PFSK-1 (cell line): ENCODE measurements around the gene GAGE10.

Experiments
- FOXP2 ChIP-seq: optimal IDR thresholded peaks from 2 replicates; pipeline ENCODE3; 2011; ENCODE audit warnings: borderline replicate concordance, control low read depth, inconsistent platforms; ENCODE audit not compliant: insufficient read depth; ENCODE audit errors: extremely low read length, extremely low read depth
- POLR2AphosphoS5 ChIP-seq: IDR thresholded peaks from 2 replicates; pipeline ENCODE4 v1.6.1; 2012; ENCODE audit warnings: low read depth, mild to moderate bottlenecking, control low read depth, low read length, moderate library complexity
- REST ChIP-seq, 2 experiments: IDR thresholded peaks; 2 replicates each; pipeline versions ENCODE4 v1.6.1 to v1.8.0; 2011 to 2012; ENCODE audit warnings: low read depth in 2 of 2, low read length in 2 of 2, control low read depth in 1 of 2, inconsistent platforms in 1 of 2, mild to moderate bottlenecking in 1 of 2, moderate library complexity in 1 of 2; ENCODE audit not compliant: insufficient read depth in 1 of 2
- SIN3A ChIP-seq: IDR thresholded peaks from 2 replicates; pipeline ENCODE4 v1.6.1; 2012; ENCODE audit warnings: mild to moderate bottlenecking, low read length, moderate library complexity, borderline replicate concordance; ENCODE audit not compliant: insufficient read depth
- TAF1 ChIP-seq: IDR thresholded peaks from 2 replicates; pipeline ENCODE4 v1.6.1; 2012; ENCODE audit warnings: low read length, control low read depth, borderline replicate concordance; ENCODE audit not compliant: insufficient read depth

GAGE10 gene

GRCh38 chrX:49269010-49269766 is 34.3 kb upstream of the GAGE10 start:
- no peak; the same call in 1 of the 2 replicates for TF ChIP-seq TAF1
- no peak for TF ChIP-seq FOXP2
- TF ChIP-seq SIN3A, result no peak
- peak; percentile 87 for TF ChIP-seq POLR2AphosphoS5
- peak in 1 of 2 experiments; percentile 20; a peak in 1 of 4 replicates for TF ChIP-seq REST (IDR thresholded peaks at IDR 0.05; ENCODE audit: insufficient read depth in 1 of 2, low read depth in 2 of 2, low read length in 2 of 2)

DNA sequence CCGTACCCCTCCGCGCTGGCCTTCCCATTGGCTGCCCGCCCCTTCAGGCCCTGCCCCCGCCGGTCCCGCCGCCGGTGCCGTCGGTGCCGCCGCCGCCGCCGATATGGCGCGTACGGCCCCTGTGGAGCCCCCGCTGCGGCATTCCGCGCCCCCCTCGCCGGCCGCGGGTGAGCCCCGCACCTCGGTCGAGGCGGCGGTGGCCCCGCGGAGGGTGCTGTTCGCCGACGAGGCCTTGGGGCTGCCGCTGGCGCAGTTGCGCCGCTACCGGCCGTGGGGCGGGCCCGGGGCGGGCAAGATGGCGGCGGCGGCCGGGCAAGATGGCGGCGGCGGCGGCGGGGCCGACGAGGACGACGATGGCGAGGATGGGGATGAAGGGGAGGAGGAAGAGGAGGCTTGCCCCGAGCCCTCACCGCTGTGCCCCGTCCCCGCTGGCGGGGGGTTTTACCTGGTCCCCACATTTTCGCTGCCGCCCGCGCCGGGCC is 33.6 kb upstream of the GAGE10 start, which contains the start of gene PPP1R3F:
Gene PPP1R3F, plus strand, starts transcription at position 27 of the 482 bp plus-strand sequence. Its CDS starts 77 bp downstream, at position 104.
- TF ChIP-seq TAF1, result no peak
- TF ChIP-seq REST (IDR thresholded peaks at IDR 0.05; ENCODE audit: insufficient read depth in 1 of 2, low read depth in 2 of 2, low read length in 2 of 2), result no peak
- TF ChIP-seq POLR2AphosphoS5, result no peak

DNA sequence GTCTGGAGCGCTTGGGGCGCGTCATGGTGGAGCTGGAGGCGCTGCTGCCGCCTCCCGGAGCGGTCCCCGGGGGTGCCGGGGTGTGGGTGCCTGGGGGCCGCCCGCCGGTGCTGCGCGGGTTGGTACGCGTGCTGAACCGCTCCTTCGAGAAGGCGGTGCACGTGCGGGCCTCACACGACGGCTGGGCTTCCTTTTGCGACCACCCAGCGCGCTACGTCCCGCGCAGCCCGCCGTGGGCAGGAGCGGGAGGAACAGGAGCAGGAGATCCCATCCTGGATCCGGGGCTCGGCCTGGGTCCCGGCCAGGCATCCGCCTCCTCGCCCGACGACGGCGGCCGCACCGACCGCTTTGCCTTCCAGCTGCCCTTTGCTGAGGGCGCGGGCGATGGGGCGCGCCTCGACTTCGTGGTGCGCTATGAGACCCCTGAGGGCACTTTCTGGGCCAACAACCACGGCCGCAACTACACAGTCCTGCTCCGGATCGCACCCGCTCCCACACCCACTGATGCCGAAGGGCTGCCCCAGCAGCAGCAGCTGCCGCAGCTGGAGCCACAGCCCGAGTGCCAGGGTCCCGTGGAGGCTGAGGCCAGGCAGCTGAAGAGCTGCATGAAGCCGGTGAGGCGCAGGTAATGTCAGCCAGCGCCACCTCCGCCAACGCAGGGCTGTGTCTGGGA is 33.1 kb upstream of the GAGE10 start:
- TF ChIP-seq POLR2AphosphoS5, result no peak
- TF ChIP-seq TAF1, result no peak
- TF ChIP-seq SIN3A, result no peak
- TF ChIP-seq REST (IDR thresholded peaks at IDR 0.05; ENCODE audit: insufficient read depth in 1 of 2, low read depth in 2 of 2, low read length in 2 of 2), result no peak
- TF ChIP-seq FOXP2, result no peak

DNA sequence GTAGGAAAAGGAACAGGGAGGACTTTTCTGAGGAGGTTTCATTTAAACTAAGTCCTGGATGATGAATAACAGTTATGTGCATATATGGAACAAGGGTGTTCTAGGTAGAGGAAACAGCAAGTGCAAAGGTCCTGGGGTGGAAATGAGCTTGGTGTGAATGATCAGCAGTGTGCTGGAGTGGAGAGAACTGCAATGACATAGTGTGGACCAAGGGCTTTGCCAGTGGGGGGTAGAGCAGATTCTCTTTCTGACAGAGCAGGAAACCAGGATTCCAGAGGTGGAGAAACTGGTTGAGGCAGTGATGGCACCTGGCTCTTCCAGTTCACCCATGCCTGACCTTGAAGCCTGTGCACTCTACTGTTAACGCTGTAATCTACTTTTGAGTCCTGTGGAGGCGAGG is 32.1 kb upstream of the GAGE10 start:
- TF ChIP-seq SIN3A (no peak), REST (IDR thresholded peaks at IDR 0.05; ENCODE audit: insufficient read depth in 1 of 2, low read depth in 2 of 2, low read length in 2 of 2) (no peak), TAF1 (no peak)
